SK-N-SH (cell line): ENCODE measurements around the gene CD2. TPM values are rescaled to one million over a fixed set of nuclear protein-coding genes. Genes with fewer than 3 reads are reported as not detected.

Experiments used
- CTCF ChIA-PET: fragments of 300-600, 350-600 bp; formaldehyde crosslinking; extraction: SDS; loops from one replicate; lab custom pipeline; 2021; lab: Yijun Ruan, JAX
- POLR2A ChIA-PET: fragments of 350-600 bp; sonication (Branson Sonifier 250); formaldehyde crosslinking; extraction: SDS; loops from one replicate; lab custom pipeline; 2020; ENCODE audit warnings: antibody characterized with exemption, inconsistent platforms; lab: Yijun Ruan, JAX
- DNase-seq: peaks from one replicate; pipeline ENCODE4 v3.0.0; 2012
- H2AFZ ChIP-seq: fragments of 200-600 bp; sonication (generic); 2 replicates; pipeline ENCODE4 v1.8.1; 2016; ENCODE audit warnings: antibody characterized with exemption, mild to moderate bottlenecking, low read depth
- H3F3A ChIP-seq: fragments of 200-600 bp; sonication (generic); replicated peaks from 2 replicates; pipeline ENCODE3; 2016; ENCODE audit warnings: antibody characterized with exemption, mild to moderate bottlenecking; ENCODE audit not compliant: insufficient read depth
- H3K27ac ChIP-seq, 2 experiments: fragments of 200-500 bp in 1 of 2; fragments of 200-600 bp in 1 of 2; sonication (Bioruptor generic) in 1 of 2; sonication (generic), shearing (Covaris generic) in 1 of 2; 2 replicates each; pipeline versions ENCODE4 v1.5.1 to v1.6.1; 2014 to 2016; ENCODE audit warnings: low read depth in 2 of 2, inconsistent platforms in 1 of 2, low read length in 1 of 2, mild to moderate bottlenecking in 1 of 2, mixed read lengths in 1 of 2
- H3K27me3 ChIP-seq: fragments of 200-600 bp; sonication (generic), shearing (Covaris generic); 2 replicates; pipeline ENCODE4 v1.6.1; 2016; ENCODE audit warnings: mixed run types; ENCODE audit not compliant: insufficient read depth
- H3K36me3 ChIP-seq, 2 experiments: fragments of 200-500 bp in 1 of 2; fragments of 200-600 bp in 1 of 2; sonication (Bioruptor generic) in 1 of 2; sonication (generic) in 1 of 2; replicated peaks in 1 of 2; 2 replicates each; pipeline versions ENCODE3 to v1.5.1; 2014 to 2016; ENCODE audit warnings: low read length in 1 of 2, mild to moderate bottlenecking in 1 of 2; ENCODE audit not compliant: insufficient read depth in 2 of 2, control insufficient read depth in 1 of 2
- H3K4me1 ChIP-seq, 2 experiments: fragments of 200-500 bp in 1 of 2; fragments of 200-600 bp in 1 of 2; sonication (Bioruptor generic) in 1 of 2; sonication (generic), shearing (Covaris generic) in 1 of 2; 2 replicates each; pipeline versions ENCODE4 v1.5.1 to v1.6.1; 2014 to 2016; ENCODE audit warnings: low read depth in 1 of 2, low read length in 1 of 2, mixed run types in 1 of 2; ENCODE audit not compliant: insufficient read depth in 2 of 2, control insufficient read depth in 1 of 2
- H3K4me2 ChIP-seq: fragments of 200-600 bp; sonication (generic), shearing (Covaris generic); 2 replicates; pipeline ENCODE4 v1.6.1; 2017; ENCODE audit warnings: mixed run types
- H3K4me3 ChIP-seq, 2 experiments: fragments of 200-500 bp in 1 of 2; fragments of 200-600 bp in 1 of 2; sonication (Bioruptor generic) in 1 of 2; sonication (generic), shearing (Covaris generic) in 1 of 2; 2 replicates each; pipeline versions ENCODE4 v1.5.1 to v1.8.1; 2014 to 2016; ENCODE audit warnings: low read depth in 2 of 2, inconsistent platforms in 1 of 2, low read length in 1 of 2, mild to moderate bottlenecking in 1 of 2, mixed read lengths in 1 of 2, moderate library complexity in 1 of 2
- H3K79me2 ChIP-seq: fragments of 200-600 bp; sonication (generic); 2 replicates; pipeline ENCODE4 v1.8.1; 2017; ENCODE audit warnings: mild to moderate bottlenecking; ENCODE audit not compliant: insufficient read depth
- H3K9ac ChIP-seq: fragments of 200-600 bp; sonication (generic); 2 replicates; pipeline ENCODE4 v1.6.1; 2017; ENCODE audit warnings: mixed run types
- H3K9me2 ChIP-seq: fragments of 200-600 bp; sonication (generic); 2 replicates; pipeline ENCODE4 v1.6.1; 2017; ENCODE audit warnings: mixed run types
- H3K9me3 ChIP-seq: fragments of 200-600 bp; sonication (generic); 2 replicates; pipeline ENCODE4 v1.6.1; 2017; ENCODE audit warnings: mixed run types, mild to moderate bottlenecking, moderate library complexity
- H4K20me1 ChIP-seq: fragments of 200-600 bp; sonication (generic); 2 replicates; pipeline ENCODE4 v1.6.1; 2017; ENCODE audit warnings: mild to moderate bottlenecking, mixed run types; ENCODE audit not compliant: insufficient read depth
- ELF1 ChIP-seq: IDR thresholded peaks from 2 replicates; pipeline ENCODE4 v1.4.0; 2012
- EP300 ChIP-seq, 2 experiments: IDR thresholded peaks; 2 replicates each; pipeline versions ENCODE4 v1.4.0 to v1.6.1; 2012; ENCODE audit warnings: borderline replicate concordance in 1 of 2, low read depth in 1 of 2, low read length in 1 of 2
- FOSL2 ChIP-seq: IDR thresholded peaks from 2 replicates; pipeline ENCODE4 v1.4.0; 2012; ENCODE audit warnings: low read depth, mild to moderate bottlenecking, moderate library complexity, borderline replicate concordance
- FOXJ3 ChIP-seq: sonication (generic); formaldehyde crosslinking; IDR thresholded peaks from 2 replicates; pipeline ENCODE4 v1.5.1; 2020; ENCODE audit warnings: mild to moderate bottlenecking, missing genetic modification reagents
- FOXM1 ChIP-seq: IDR thresholded peaks from 2 replicates; pipeline ENCODE4 v1.4.0; 2012; ENCODE audit warnings: low read depth, mild to moderate bottlenecking
- GATA2 ChIP-seq: sonication (generic); formaldehyde crosslinking; IDR thresholded peaks from 2 replicates; pipeline ENCODE4 v1.5.0; 2020; ENCODE audit warnings: mild to moderate bottlenecking, missing genetic modification reagents
- MEF2A ChIP-seq: IDR thresholded peaks from 2 replicates; pipeline ENCODE4 v1.4.0; 2012; ENCODE audit warnings: low read depth, borderline replicate concordance
- POLR2AphosphoS5 ChIP-seq: IDR thresholded peaks from 2 replicates; pipeline ENCODE4 v1.6.1; 2012; ENCODE audit warnings: low read depth, low read length
- RAD21 ChIP-seq: IDR thresholded peaks from 2 replicates; pipeline ENCODE4 v1.6.1; 2012; ENCODE audit warnings: mild to moderate bottlenecking, low read length
- RFX5 ChIP-seq: IDR thresholded peaks from 2 replicates; pipeline ENCODE4 v1.6.1; 2012; ENCODE audit warnings: mild to moderate bottlenecking, improper control_type of control experiment, low read length
- RXRA ChIP-seq: IDR thresholded peaks from 2 replicates; pipeline ENCODE4 v1.4.0; 2012; ENCODE audit warnings: low read depth, mild to moderate bottlenecking, borderline replicate concordance
- SMC3 ChIP-seq: IDR thresholded peaks from 2 replicates; pipeline ENCODE4 v1.6.1; 2012; ENCODE audit warnings: low read depth, low read length, improper control_type of control experiment
- TAF1 ChIP-seq: IDR thresholded peaks from 2 replicates; pipeline ENCODE4 v1.6.1; 2012; ENCODE audit warnings: low read depth, mild to moderate bottlenecking, low read length, moderate library complexity, borderline replicate concordance
- TCF12 ChIP-seq: IDR thresholded peaks from 2 replicates; pipeline ENCODE4 v1.4.0; 2012
- WGBS: methylation state at CpG from one replicate; pipeline ENCODE4 v1.1.6; 2017; ENCODE audit warnings: low lambda C conversion rate; 5-methylcytosine and 5-hydroxymethylcytosine counted together
- polyA plus RNA-seq, 3 experiments: library from polyadenylated mRNA; depleted of rRNA; stranded (reverse); fragments of >200 nt; gene quantifications; 2 replicates each; pipeline ENCODE4 v1.2.3, GENCODE V29; 2012
- TF ChIP-seq, protein P1 (sequence below): IDR thresholded peaks from 2 replicates; pipeline ENCODE4; 2012
- TF ChIP-seq, protein P2 (sequence below): IDR thresholded peaks from 2 replicates; pipeline ENCODE4 v1.4.0; 2012; ENCODE audit warnings: low read depth, borderline replicate concordance
- TF ChIP-seq, protein P3 (sequence below): fragments of 200-600 bp; sonication (generic); IDR thresholded peaks from 2 replicates; pipeline ENCODE4 v1.6.1; 2017; ENCODE audit warnings: antibody characterized with exemption, mild to moderate bottlenecking, moderate library complexity
- TF ChIP-seq, protein P4 (sequence below): fragments of 150-350 bp; IDR thresholded peaks from 2 replicates; pipeline ENCODE4 v1.6.1; 2017; ENCODE audit warnings: antibody characterized with exemption, low read length, low read depth, borderline replicate concordance
- TF ChIP-seq, protein P5 (sequence below): IDR thresholded peaks from 2 replicates; pipeline ENCODE4 v1.4.0; 2012; ENCODE audit warnings: low read depth

The CD2 gene
- polyA plus RNA-seq, 1 of the 3 experiments (the other 2 are of a cell fraction) = not detected

DNA sequence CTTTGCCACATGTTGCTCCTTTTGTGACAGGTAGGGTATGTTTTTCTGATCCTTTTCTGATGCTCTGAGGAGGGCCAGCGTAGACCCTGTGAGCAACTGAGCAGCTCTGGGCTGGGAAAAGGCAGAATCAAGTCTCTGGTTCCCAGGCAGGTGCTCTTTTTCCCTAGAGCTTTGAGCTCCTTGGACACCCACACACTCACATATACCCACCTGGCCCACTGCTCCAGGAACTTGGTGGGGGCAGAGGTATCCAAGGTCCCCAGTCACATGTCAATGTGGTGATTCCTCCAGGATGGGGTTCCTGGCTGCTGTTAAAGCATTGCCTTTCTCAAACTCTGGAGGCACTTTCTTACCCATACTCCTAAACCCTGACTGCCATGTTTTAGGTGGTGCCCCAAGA, 5.4 kb downstream of the CD2 start (continued):
- TF ChIP-seq, protein P1, sequence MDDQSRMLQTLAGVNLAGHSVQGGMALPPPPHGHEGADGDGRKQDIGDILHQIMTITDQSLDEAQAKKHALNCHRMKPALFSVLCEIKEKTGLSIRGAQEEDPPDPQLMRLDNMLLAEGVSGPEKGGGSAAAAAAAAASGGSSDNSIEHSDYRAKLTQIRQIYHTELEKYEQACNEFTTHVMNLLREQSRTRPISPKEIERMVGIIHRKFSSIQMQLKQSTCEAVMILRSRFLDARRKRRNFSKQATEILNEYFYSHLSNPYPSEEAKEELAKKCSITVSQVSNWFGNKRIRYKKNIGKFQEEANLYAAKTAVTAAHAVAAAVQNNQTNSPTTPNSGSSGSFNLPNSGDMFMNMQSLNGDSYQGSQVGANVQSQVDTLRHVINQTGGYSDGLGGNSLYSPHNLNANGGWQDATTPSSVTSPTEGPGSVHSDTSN = no peak
- TF ChIP-seq, protein P2, sequence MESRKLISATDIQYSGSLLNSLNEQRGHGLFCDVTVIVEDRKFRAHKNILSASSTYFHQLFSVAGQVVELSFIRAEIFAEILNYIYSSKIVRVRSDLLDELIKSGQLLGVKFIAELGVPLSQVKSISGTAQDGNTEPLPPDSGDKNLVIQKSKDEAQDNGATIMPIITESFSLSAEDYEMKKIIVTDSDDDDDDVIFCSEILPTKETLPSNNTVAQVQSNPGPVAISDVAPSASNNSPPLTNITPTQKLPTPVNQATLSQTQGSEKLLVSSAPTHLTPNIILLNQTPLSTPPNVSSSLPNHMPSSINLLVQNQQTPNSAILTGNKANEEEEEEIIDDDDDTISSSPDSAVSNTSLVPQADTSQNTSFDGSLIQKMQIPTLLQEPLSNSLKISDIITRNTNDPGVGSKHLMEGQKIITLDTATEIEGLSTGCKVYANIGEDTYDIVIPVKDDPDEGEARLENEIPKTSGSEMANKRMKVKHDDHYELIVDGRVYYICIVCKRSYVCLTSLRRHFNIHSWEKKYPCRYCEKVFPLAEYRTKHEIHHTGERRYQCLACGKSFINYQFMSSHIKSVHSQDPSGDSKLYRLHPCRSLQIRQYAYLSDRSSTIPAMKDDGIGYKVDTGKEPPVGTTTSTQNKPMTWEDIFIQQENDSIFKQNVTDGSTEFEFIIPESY = no peak
- TF ChIP-seq SMC3 = no peak
- TF ChIP-seq EP300 (IDR thresholded peaks at IDR 0.05; ENCODE audit: borderline replicate concordance in 1 of 2, low read depth in 1 of 2, low read length in 1 of 2) = no peak
- no peak for TF ChIP-seq MEF2A
- TF ChIP-seq ELF1 = no peak
- TF ChIP-seq RXRA = no peak
- TF ChIP-seq RFX5 = no peak
- no peak for TF ChIP-seq TCF12
- TF ChIP-seq, protein P3, sequence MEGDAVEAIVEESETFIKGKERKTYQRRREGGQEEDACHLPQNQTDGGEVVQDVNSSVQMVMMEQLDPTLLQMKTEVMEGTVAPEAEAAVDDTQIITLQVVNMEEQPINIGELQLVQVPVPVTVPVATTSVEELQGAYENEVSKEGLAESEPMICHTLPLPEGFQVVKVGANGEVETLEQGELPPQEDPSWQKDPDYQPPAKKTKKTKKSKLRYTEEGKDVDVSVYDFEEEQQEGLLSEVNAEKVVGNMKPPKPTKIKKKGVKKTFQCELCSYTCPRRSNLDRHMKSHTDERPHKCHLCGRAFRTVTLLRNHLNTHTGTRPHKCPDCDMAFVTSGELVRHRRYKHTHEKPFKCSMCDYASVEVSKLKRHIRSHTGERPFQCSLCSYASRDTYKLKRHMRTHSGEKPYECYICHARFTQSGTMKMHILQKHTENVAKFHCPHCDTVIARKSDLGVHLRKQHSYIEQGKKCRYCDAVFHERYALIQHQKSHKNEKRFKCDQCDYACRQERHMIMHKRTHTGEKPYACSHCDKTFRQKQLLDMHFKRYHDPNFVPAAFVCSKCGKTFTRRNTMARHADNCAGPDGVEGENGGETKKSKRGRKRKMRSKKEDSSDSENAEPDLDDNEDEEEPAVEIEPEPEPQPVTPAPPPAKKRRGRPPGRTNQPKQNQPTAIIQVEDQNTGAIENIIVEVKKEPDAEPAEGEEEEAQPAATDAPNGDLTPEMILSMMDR = no peak
- TF ChIP-seq, all 33 proteins: peak for 0

DNA sequence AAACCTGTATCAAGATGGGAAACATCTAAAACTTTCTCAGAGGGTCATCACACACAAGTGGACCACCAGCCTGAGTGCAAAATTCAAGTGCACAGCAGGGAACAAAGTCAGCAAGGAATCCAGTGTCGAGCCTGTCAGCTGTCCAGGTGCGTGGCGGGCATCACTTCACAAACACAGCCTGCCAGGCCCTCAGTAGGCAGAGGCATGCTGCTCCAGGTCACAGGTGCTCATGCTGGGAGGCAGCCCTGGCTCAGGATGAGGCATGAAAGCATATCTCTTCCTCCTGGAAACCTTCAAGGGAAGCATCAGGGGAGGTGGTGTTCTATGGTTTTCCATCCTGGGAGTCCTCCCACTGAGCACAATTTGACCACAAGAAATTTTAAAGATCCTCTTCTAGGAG, 6.3 kb downstream of the CD2 start:
- H3F3A ChIP-seq = no peaks in the 10 kb centered on the region
- H3K4me1 ChIP-seq = no peaks in the 10 kb centered on the region
- no peaks in the 10 kb centered on the region for H3K9me3 ChIP-seq
- H3K27me3 ChIP-seq = no peaks in the 10 kb centered on the region
- H3K27ac ChIP-seq = no peak overlapping the region
- CTCF ChIA-PET = no interaction called here
- no peak overlapping the region for H2AFZ ChIP-seq
- no peak overlapping the region for H3K4me3 ChIP-seq
- POLR2A ChIA-PET = no interaction called here
- no peaks in the 10 kb centered on the region for H4K20me1 ChIP-seq
- no peak overlapping the region for H3K4me2 ChIP-seq
- H3K36me3 ChIP-seq = no peaks in the 10 kb centered on the region
- H3K9me2 ChIP-seq = no peaks in the 10 kb centered on the region
- 20% methylated on average over 2 of the region's 3 CpGs for WGBS
- H3K79me2 ChIP-seq = no peaks in the 10 kb centered on the region
- DNase-seq = no peak
- no peak overlapping the region for H3K9ac ChIP-seq
- TF ChIP-seq RFX5 (no peak), TAF1 (no peak), GATA2 (CRISPR knock-in tag) (no peak), SMC3 (no peak), FOXM1 (no peak), FOXJ3 (CRISPR knock-in tag) (no peak), FOSL2 (no peak), RAD21 (no peak), POLR2AphosphoS5 (no peak)
- TF ChIP-seq, protein P2 = no peak
- TF ChIP-seq, protein P4, sequence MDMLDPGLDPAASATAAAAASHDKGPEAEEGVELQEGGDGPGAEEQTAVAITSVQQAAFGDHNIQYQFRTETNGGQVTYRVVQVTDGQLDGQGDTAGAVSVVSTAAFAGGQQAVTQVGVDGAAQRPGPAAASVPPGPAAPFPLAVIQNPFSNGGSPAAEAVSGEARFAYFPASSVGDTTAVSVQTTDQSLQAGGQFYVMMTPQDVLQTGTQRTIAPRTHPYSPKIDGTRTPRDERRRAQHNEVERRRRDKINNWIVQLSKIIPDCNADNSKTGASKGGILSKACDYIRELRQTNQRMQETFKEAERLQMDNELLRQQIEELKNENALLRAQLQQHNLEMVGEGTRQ = no peak
- TF ChIP-seq, protein P5, sequence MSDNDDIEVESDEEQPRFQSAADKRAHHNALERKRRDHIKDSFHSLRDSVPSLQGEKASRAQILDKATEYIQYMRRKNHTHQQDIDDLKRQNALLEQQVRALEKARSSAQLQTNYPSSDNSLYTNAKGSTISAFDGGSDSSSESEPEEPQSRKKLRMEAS = no peak
- TF ChIP-seq, protein P3 = no peak
